K562 (cell line): ENCODE measurements around the gene KRTAP5-5. TPM values are rescaled to one million over a fixed set of nuclear protein-coding genes. Genes with fewer than 3 reads are reported as not detected.

Experiments used
- ATAC-seq: fragments of 200-7000 bp; cut with Tn5 transposase; 3 replicates; pipeline ENCODE4 v1.9.1; 2020; ENCODE audit warnings: moderate library complexity
- BruUV-seq: library from RNA; stranded (reverse); fragments of 400-500 nt; replicated peaks from 2 replicates; lab custom pipeline; 2021; lab: Mats Ljungman, UMichigan
- CTCF ChIA-PET: fragments of 300-600 bp; formaldehyde crosslinking; extraction: SDS; loops from one replicate; lab custom pipeline; 2021; ENCODE audit warnings: low intra/inter-chr PET ratio; lab: Yijun Ruan, JAX
- POLR2A ChIA-PET: fragments of 300-600, 350-650 bp; sonication (Branson Sonifier 250); formaldehyde crosslinking; extraction: SDS; loops from one replicate; lab custom pipeline; 2021; ENCODE audit warnings: antibody characterized with exemption, inconsistent platforms; lab: Yijun Ruan, JAX
- DNase-seq, 4 experiments: peaks; one replicate each; pipeline versions ENCODE4 v3.0.0 to v3.0.0-alpha.2; 2011 to 2018; ENCODE audit warnings: low spot score in 3 of 4, mixed read lengths in 3 of 4; ENCODE audit errors: extremely low read depth in 1 of 4
- FAIRE-seq: peaks from 2 replicates; lab custom pipeline; 2011; peaks lifted over from hg19 to GRCh38; lab: Jason Lieb, UNC
- H2AFZ ChIP-seq: 2 replicates; pipeline ENCODE4 v1.6.0; 2011; ENCODE audit warnings: low read depth, low read length, control low read depth, inconsistent platforms
- H3K27ac ChIP-seq: fragments of 200-600 bp; 3 replicates; pipeline ENCODE4 v1.8.0; 2011; ENCODE audit warnings: low read depth, mild to moderate bottlenecking, control low read depth, inconsistent platforms, low read length, moderate library complexity, mixed read lengths; ENCODE audit errors: extremely low read depth
- H3K27me3 ChIP-seq, 2 experiments: fragments of 300-600 bp in 1 of 2; 2 replicates in 1 of 2; 3 replicates in 1 of 2; pipeline versions ENCODE4 v1.6.0 to v1.8.0; 2011; ENCODE audit warnings: inconsistent platforms in 2 of 2, low read length in 2 of 2, mild to moderate bottlenecking in 1 of 2, mixed read lengths in 1 of 2, moderate library complexity in 1 of 2; ENCODE audit not compliant: control insufficient read depth in 2 of 2, insufficient read depth in 2 of 2
- H3K36me3 ChIP-seq: fragments of 300-600 bp; 3 replicates; pipeline ENCODE4 v1.8.0; 2011; ENCODE audit warnings: mild to moderate bottlenecking, low read length, inconsistent platforms; ENCODE audit not compliant: control insufficient read depth, insufficient read depth
- H3K4me1 ChIP-seq, 2 experiments: fragments of 200-600 bp in 1 of 2; replicated peaks in 1 of 2; 2 replicates in 1 of 2; 3 replicates in 1 of 2; pipeline versions ENCODE4 v1.5.1 to v1.8.0; 2011; ENCODE audit warnings: inconsistent platforms in 2 of 2, low read length in 2 of 2, mild to moderate bottlenecking in 1 of 2, mixed read lengths in 1 of 2, moderate library complexity in 1 of 2; ENCODE audit not compliant: control insufficient read depth in 2 of 2, insufficient read depth in 2 of 2
- H3K4me2 ChIP-seq: 2 replicates; pipeline ENCODE4 v1.6.1; 2011; ENCODE audit warnings: low read length, control low read depth, inconsistent platforms, mixed read lengths; ENCODE audit not compliant: insufficient read depth
- H3K4me3 ChIP-seq: fragments of 200-600 bp; sonication (generic), shearing (Covaris generic); 2 replicates; pipeline ENCODE4 v1.5.1; 2016; ENCODE audit warnings: control low read depth, inconsistent platforms
- H3K79me2 ChIP-seq: fragments of 200-600 bp; 3 replicates; pipeline ENCODE4 v1.8.0; 2011; ENCODE audit warnings: low read length, inconsistent platforms; ENCODE audit not compliant: control insufficient read depth, insufficient read depth
- H3K9ac ChIP-seq, 2 experiments: 2 replicates each; pipeline versions ENCODE4 v1.6.0 to v1.6.1; 2011; ENCODE audit warnings: low read depth in 2 of 2, low read length in 2 of 2, control low read depth in 1 of 2, inconsistent platforms in 1 of 2, mild to moderate bottlenecking in 1 of 2, mixed read lengths in 1 of 2; ENCODE audit not compliant: insufficient read depth in 1 of 2
- H3K9me1 ChIP-seq: one replicate; pipeline ENCODE4 v1.6.0; 2011; ENCODE audit warnings: inconsistent platforms, mild to moderate bottlenecking, low read length, moderate library complexity; ENCODE audit not compliant: control insufficient read depth, insufficient read depth
- H3K9me3 ChIP-seq: replicated peaks from 2 replicates; pipeline ENCODE4 v1.5.1; 2011; ENCODE audit warnings: low read depth, low read length, inconsistent platforms; ENCODE audit not compliant: control insufficient read depth, insufficient read depth
- H4K20me1 ChIP-seq: replicated peaks from 2 replicates; pipeline ENCODE4 v1.6.1; 2011; ENCODE audit warnings: low read length, inconsistent platforms, mixed read lengths; ENCODE audit not compliant: control insufficient read depth, insufficient read depth
- TFE3 ChIP-seq: fragments of 450-650 bp; formaldehyde crosslinking; IDR thresholded peaks from 2 replicates; pipeline ENCODE4 v1.4.0; 2020; ENCODE audit warnings: mild to moderate bottlenecking, mixed read lengths
- WGBS: fragments of 100-300 bp; shearing (Covaris generic); methylation state at CpG from one replicate; pipeline ENCODE4 v1.1.6; 2016; ENCODE audit warnings: low coverage, mixed read lengths; ENCODE audit not compliant: insufficient coverage; ENCODE audit errors: missing lambda C conversion rate; 5-methylcytosine and 5-hydroxymethylcytosine counted together
- in situ Hi-C: fragments of 300-500 bp; cut with MboI; formaldehyde crosslinking; loops from 4 replicates; pipeline ENCODE4 v1.15.0; 2018; ENCODE audit warnings: inconsistent platforms, mixed read lengths
- intact Hi-C: fragments of 100-400 bp; cut with micrococcal nuclease; formaldehyde crosslinking; loops from 2 replicates; pipeline ENCODE4 v1.14.2; 2022
- polyA plus RNA-seq, 8 experiments: library from polyadenylated mRNA; depleted of rRNA in 4 of 8; stranded (reverse) in 5 of 8; unstranded in 3 of 8; fragments of >200 nt; fragmentation: Nextera tagmentation in 2 of 8; fragmentation: Illumina TruSeq in 1 of 8; extraction: Ambion mirVana in 2 of 8; extraction: Trizol in 1 of 8; gene quantifications; 2 replicates each; pipeline versions ENCODE4 v1.2.1 to v1.2.3, GENCODE V29; 2011 to 2014; ENCODE audit warnings: inconsistent platforms in 1 of 8, missing spikeins in 1 of 8
- total RNA-seq, 7 experiments: library from RNA; depleted of rRNA in 6 of 7; stranded (reverse); fragments of >200 nt in 6 of 7; fragmentation: Illumina TruSeq in 2 of 7; extraction: Trizol in 2 of 7; gene quantifications; 2 replicates each; pipeline versions ENCODE4 v1.2.1 to v1.2.3, GENCODE V29; 2011 to 2021; ENCODE audit warnings: low replicate concordance in 1 of 7
- TF ChIP-seq, protein P1 (sequence below): fragments of 150-350 bp; IDR thresholded peaks from 2 replicates; pipeline ENCODE4 v1.6.1; 2014; ENCODE audit warnings: low read depth, mild to moderate bottlenecking, low read length, borderline replicate concordance

The KRTAP5-5 gene
- total and polyA plus RNA-seq, 9 of the 15 experiments (the other 6 are each of a cell fraction or from before 2014, with no cell fraction given): not detected

GRCh38 chr11:1618231-1618630 is 11.3 kb upstream of the KRTAP5-5 start:
- BruUV-seq: no TSS peak
- no peak overlapping the region for H3K9ac ChIP-seq
- CTCF ChIA-PET: no interaction called here
- H3K27me3 ChIP-seq: peaks cover 0 to 19% of the 10 kb centered on the region in 2 experiments; a peak in 3 of 5 replicates
- 0 out of 2 replicates have a peak, but pooled peaks cover 1% of the 10 kb centered on the region for H3K9me3 ChIP-seq
- in situ Hi-C loops: no loop called here
- ATAC-seq (no peak), FAIRE-seq (no peak), DNase-seq (no peak)
- WGBS: 31% methylated on average over 10 of the region's 10 CpGs
- TF ChIP-seq TFE3: peak; percentile 54
- TF ChIP-seq, protein P1, sequence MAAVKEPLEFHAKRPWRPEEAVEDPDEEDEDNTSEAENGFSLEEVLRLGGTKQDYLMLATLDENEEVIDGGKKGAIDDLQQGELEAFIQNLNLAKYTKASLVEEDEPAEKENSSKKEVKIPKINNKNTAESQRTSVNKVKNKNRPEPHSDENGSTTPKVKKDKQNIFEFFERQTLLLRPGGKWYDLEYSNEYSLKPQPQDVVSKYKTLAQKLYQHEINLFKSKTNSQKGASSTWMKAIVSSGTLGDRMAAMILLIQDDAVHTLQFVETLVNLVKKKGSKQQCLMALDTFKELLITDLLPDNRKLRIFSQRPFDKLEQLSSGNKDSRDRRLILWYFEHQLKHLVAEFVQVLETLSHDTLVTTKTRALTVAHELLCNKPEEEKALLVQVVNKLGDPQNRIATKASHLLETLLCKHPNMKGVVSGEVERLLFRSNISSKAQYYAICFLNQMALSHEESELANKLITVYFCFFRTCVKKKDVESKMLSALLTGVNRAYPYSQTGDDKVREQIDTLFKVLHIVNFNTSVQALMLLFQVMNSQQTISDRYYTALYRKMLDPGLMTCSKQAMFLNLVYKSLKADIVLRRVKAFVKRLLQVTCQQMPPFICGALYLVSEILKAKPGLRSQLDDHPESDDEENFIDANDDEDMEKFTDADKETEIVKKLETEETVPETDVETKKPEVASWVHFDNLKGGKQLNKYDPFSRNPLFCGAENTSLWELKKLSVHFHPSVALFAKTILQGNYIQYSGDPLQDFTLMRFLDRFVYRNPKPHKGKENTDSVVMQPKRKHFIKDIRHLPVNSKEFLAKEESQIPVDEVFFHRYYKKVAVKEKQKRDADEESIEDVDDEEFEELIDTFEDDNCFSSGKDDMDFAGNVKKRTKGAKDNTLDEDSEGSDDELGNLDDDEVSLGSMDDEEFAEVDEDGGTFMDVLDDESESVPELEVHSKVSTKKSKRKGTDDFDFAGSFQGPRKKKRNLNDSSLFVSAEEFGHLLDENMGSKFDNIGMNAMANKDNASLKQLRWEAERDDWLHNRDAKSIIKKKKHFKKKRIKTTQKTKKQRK: no peak
- no peak overlapping the region for H3K4me3 ChIP-seq
- peaks cover 6% of the 10 kb centered on the region; the same call in 1 of the 2 replicates for H4K20me1 ChIP-seq
- intact Hi-C loops: no loop called here
- no peak overlapping the region for H3K4me2 ChIP-seq
- H3K36me3 ChIP-seq: no peaks in the 10 kb centered on the region
- no peak overlapping the region for H3K27ac ChIP-seq
- H3K79me2 ChIP-seq: no peaks in the 10 kb centered on the region
- POLR2A ChIA-PET: interaction anchor here (0.6 kb wide), 1 partner anchor 34 kb away, joined by 3 read pairs; no protein-coding TSS in a partner anchor
- H2AFZ ChIP-seq: no peak overlapping the region
- peaks cover 0 to 2% of the 10 kb centered on the region in 2 experiments; a peak in 2 of 5 replicates for H3K4me1 ChIP-seq
- no peaks in the 10 kb centered on the region for H3K9me1 ChIP-seq
